Muscle of leg (tissue), 11 donors: ENCODE results near the gene ASF1A. TPM values are rescaled to one million over a fixed set of nuclear protein-coding genes. Genes with fewer than 3 reads are reported as not detected.
A peak's percentile ranks its signal among the peaks of the same experiment; 100 is the strongest.

ENCODE experiments used
- DNase-seq: peaks from one replicate; pipeline ENCODE4 v3.0.0; 2013
- H3K27ac ChIP-seq: one replicate; pipeline ENCODE4 v1.5.1; 2013; ENCODE audit warnings: mild to moderate bottlenecking, low read length, control low read depth
- H3K27me3 ChIP-seq: one replicate; pipeline ENCODE4 v1.6.1; 2013; ENCODE audit warnings: low read length; ENCODE audit not compliant: control insufficient read depth, insufficient read depth
- H3K36me3 ChIP-seq: one replicate; pipeline ENCODE4 v1.6.1; 2013; ENCODE audit warnings: low read length; ENCODE audit not compliant: control insufficient read depth, insufficient read depth
- H3K4me1 ChIP-seq: one replicate; pipeline ENCODE4 v1.6.1; 2013; ENCODE audit warnings: low read length; ENCODE audit not compliant: control insufficient read depth, insufficient read depth
- H3K4me3 ChIP-seq: one replicate; pipeline ENCODE4 v1.5.1; 2013; ENCODE audit warnings: low read length, control low read depth
- H3K9me3 ChIP-seq: replicated peaks from 2 replicates; pipeline ENCODE4 v1.6.1; 2013; ENCODE audit warnings: low read depth, low read length; ENCODE audit not compliant: control insufficient read depth
- WGBS: methylation state at CpG from one replicate; pipeline ENCODE4 v1.1.5; 2013; ENCODE audit warnings: missing lambda C conversion rate; ENCODE audit not compliant: insufficient coverage; 5-methylcytosine and 5-hydroxymethylcytosine counted together
- polyA plus RNA-seq, 8 donors: library from polyadenylated mRNA; unstranded; fragments of 120-200 nt; gene quantifications; one replicate each; pipeline versions ENCODE4 v1.2.1 to v1.2.3, GENCODE V29; 2013; ENCODE audit warnings: inconsistent platforms in 1 of 8, low replicate concordance in 1 of 8; ENCODE audit not compliant: insufficient read length in 8 of 8, insufficient read depth in 1 of 8
- total RNA-seq: library from RNA; stranded (reverse); fragments of 120-200 nt; gene quantifications from one replicate; pipeline ENCODE4 v1.2.4, GENCODE V29; 2013

Gene ASF1A
- total and polyA plus RNA-seq, 9 donors: 14.3 to 20.2 (median 17.0) TPM

- no peaks in the 10 kb centered on the region for H3K27me3 ChIP-seq
- WGBS: no CpG with 5 or more reads among the region's 5 CpGs
- H3K4me3 ChIP-seq: no peak overlapping the region
- no peaks in the 10 kb centered on the region for H3K9me3 ChIP-seq
- no peak overlapping the region for H3K27ac ChIP-seq
- no peak for DNase-seq
- H3K4me1 ChIP-seq: peaks cover 3% of the 10 kb centered on the region
- H3K36me3 ChIP-seq: peaks cover 6% of the 10 kb centered on the region
Observed at GRCh38 chr6:118931436-118931835, 37.5 kb downstream of the ASF1A start.

GRCh38 chr6:118932421-118932820, 38.5 kb downstream of the ASF1A start:
- Histone ChIP-seq H3K9me3 (no peaks in the 10 kb centered on the region), H3K27me3 (no peaks in the 10 kb centered on the region), H3K4me1 (peaks cover 3% of the 10 kb centered on the region), H3K4me3 (no peak overlapping the region), H3K27ac (no peak overlapping the region), H3K36me3 (peaks cover 6% of the 10 kb centered on the region)
- no peak for DNase-seq
- WGBS: no CpG with 5 or more reads among the region's 2 CpGs

GRCh38 chr6:118933855-118934460, 40.0 kb downstream of the ASF1A start:
- Histone ChIP-seq H3K9me3 (no peaks in the 10 kb centered on the region), H3K4me3 (peak overlapping the region; percentile 83), H3K27ac (peak overlapping the region; percentile 60), H3K4me1 (peaks cover 3% of the 10 kb centered on the region), H3K36me3 (peaks cover 3% of the 10 kb centered on the region), H3K27me3 (no peaks in the 10 kb centered on the region)
- DNase-seq: no peak
- whole genome bisulfite sequencing: 0% methylated on average over 3 of the region's 8 CpGs

GRCh38 chr6:118934461-118935330, 40.7 kb downstream of the ASF1A start, which contains the start of gene MCM9:
TSS of gene MCM9 (minus strand) at chr6:118935159. CDS start at chr6:118931723, 3,436 bp downstream.
- Histone ChIP-seq H3K4me3 (peak within 1 kb of the TSS; percentile 83), H3K9me3 (no peaks in the 10 kb centered on the region), H3K4me1 (peaks cover 3% of the 10 kb centered on the region), H3K27me3 (no peaks in the 10 kb centered on the region), H3K36me3 (peaks cover 3% of the 10 kb centered on the region), H3K27ac (peak within 1 kb of the TSS; percentile 99)
- peak; percentile 97 for DNase-seq
- WGBS: under 1% methylated on average over 82 of the region's 95 CpGs

GRCh38 chr6:118935331-118935668, 41.3 kb downstream of the ASF1A start:
- Histone ChIP-seq H3K4me1 (peaks cover 3% of the 10 kb centered on the region), H3K36me3 (peaks cover 3% of the 10 kb centered on the region), H3K9me3 (no peaks in the 10 kb centered on the region), H3K27ac (peak overlapping the region; percentile 97), H3K4me3 (peak overlapping the region; percentile 83), H3K27me3 (no peaks in the 10 kb centered on the region)
- no CpG with 5 or more reads among the region's 1 CpG for WGBS
- DNase-seq: peak; percentile 17

GRCh38 chr6:118935978-118936703, 42.2 kb downstream of the ASF1A start:
- Histone ChIP-seq H3K27me3 (no peaks in the 10 kb centered on the region), H3K27ac (no peak overlapping the region), H3K4me3 (no peak overlapping the region), H3K4me1 (peaks cover 3% of the 10 kb centered on the region), H3K9me3 (no peaks in the 10 kb centered on the region), H3K36me3 (peaks cover 3% of the 10 kb centered on the region)
- no CpG with 5 or more reads among the region's 3 CpGs for WGBS
- DNase-seq: no peak

- Histone ChIP-seq H3K36me3 (no peaks in the 10 kb centered on the region), H3K27me3 (no peaks in the 10 kb centered on the region), H3K9me3 (peaks cover 3% of the 10 kb centered on the region), H3K27ac (no peak overlapping the region), H3K4me3 (no peak overlapping the region), H3K4me1 (peaks cover 3% of the 10 kb centered on the region)
- WGBS: no CpG with 5 or more reads among the region's 1 CpG
- no peak for DNase-seq
Observed at GRCh38 chr6:118939683-118940082, 45.7 kb downstream of the ASF1A start.

GRCh38 chr6:118940770-118941169, 46.8 kb downstream of the ASF1A start:
- H3K4me3 ChIP-seq: no peak overlapping the region
- DNase-seq: no peak
- WGBS: 100% methylated on average over 2 of the region's 2 CpGs
- peaks cover 9% of the 10 kb centered on the region for H3K9me3 ChIP-seq
- H3K4me1 ChIP-seq: peaks cover 3% of the 10 kb centered on the region
- H3K27ac ChIP-seq: no peak overlapping the region
- H3K27me3 ChIP-seq: no peaks in the 10 kb centered on the region
- no peaks in the 10 kb centered on the region for H3K36me3 ChIP-seq

GRCh38 chr6:118945217-118945616, 51.3 kb downstream of the ASF1A start:
- no peaks in the 10 kb centered on the region for H3K36me3 ChIP-seq
- DNase-seq: no peak
- peaks cover 15% of the 10 kb centered on the region for H3K9me3 ChIP-seq
- no peaks in the 10 kb centered on the region for H3K4me1 ChIP-seq
- no peak overlapping the region for H3K4me3 ChIP-seq
- no peaks in the 10 kb centered on the region for H3K27me3 ChIP-seq
- H3K27ac ChIP-seq: no peak overlapping the region

GRCh38 chr6:118952683-118953082, 58.7 kb downstream of the ASF1A start:
- H3K27ac ChIP-seq: no peak overlapping the region
- peaks cover 4% of the 10 kb centered on the region for H3K9me3 ChIP-seq
- H3K27me3 ChIP-seq: no peaks in the 10 kb centered on the region
- no peak for DNase-seq
- H3K36me3 ChIP-seq: no peaks in the 10 kb centered on the region
- no CpG with 5 or more reads among the region's 2 CpGs for WGBS
- no peak overlapping the region for H3K4me3 ChIP-seq
- peaks cover 2% of the 10 kb centered on the region for H3K4me1 ChIP-seq
